K562 (cell line): Measurements from ENCODE around the gene MFAP5. TPM values are rescaled to one million over a fixed set of nuclear protein-coding genes. Genes with fewer than 3 reads are reported as not detected.
A peak's percentile ranks its signal among the peaks of the same experiment; 100 is the strongest.

Experiments
- HDAC1 ChIP-seq, 2 experiments: fragments of 450-650 bp; IDR thresholded peaks; 2 replicates each; pipeline ENCODE4 v1.6.1; 2016 to 2017; ENCODE audit warnings: inconsistent platforms in 1 of 2, mild to moderate bottlenecking in 1 of 2, moderate library complexity in 1 of 2
- HDAC6 ChIP-seq: IDR thresholded peaks from 2 replicates; pipeline ENCODE4 v1.6.1; 2012; ENCODE audit warnings: low read depth, mild to moderate bottlenecking, control low read depth, inconsistent platforms, low read length, moderate library complexity
- HDGF ChIP-seq: fragments of 450-650 bp; IDR thresholded peaks from 2 replicates; pipeline ENCODE4 v1.6.1; 2016
- KDM5B ChIP-seq: fragments of 200-600 bp; sonication (generic); IDR thresholded peaks from 2 replicates; pipeline ENCODE4 v1.6.1; 2012; ENCODE audit warnings: low read depth, mild to moderate bottlenecking, moderate library complexity, low read length, control low read depth, inconsistent platforms; ENCODE audit not compliant: insufficient replicate concordance
- KLF6 ChIP-seq: fragments of 250-450 bp; sonication (Bioruptor Pico); IDR thresholded peaks from 2 replicates; pipeline ENCODE4 v1.4.0; 2020; ENCODE audit warnings: mild to moderate bottlenecking, moderate library complexity, borderline replicate concordance
- RBM14 ChIP-seq: fragments of 200-400 bp; formaldehyde crosslinking; IDR thresholded peaks from 2 replicates; pipeline ENCODE4 v1.6.1; 2018; ENCODE audit warnings: low read depth, mild to moderate bottlenecking, low read length, moderate library complexity, borderline replicate concordance; ENCODE audit not compliant: insufficient read depth
- SMAD1 ChIP-seq: fragments of 150-350 bp; IDR thresholded peaks from 2 replicates; pipeline ENCODE4 v1.6.1; 2014; ENCODE audit warnings: low read length, low read depth; ENCODE audit not compliant: partially characterized antibody
- SMC3 ChIP-seq: conservative IDR thresholded peaks from 2 replicates; pipeline ENCODE4 v1.6.1; 2011; ENCODE audit warnings: low read depth, low read length, improper control_type of control experiment; ENCODE audit not compliant: insufficient read depth
- TARDBP ChIP-seq: fragments of 450-650 bp; IDR thresholded peaks from 2 replicates; pipeline ENCODE4 v1.6.1; 2016
- polyA plus RNA-seq, 8 experiments: library from polyadenylated mRNA; depleted of rRNA in 4 of 8; stranded (reverse) in 5 of 8; unstranded in 3 of 8; fragments of >200 nt; fragmentation: Nextera tagmentation in 2 of 8; fragmentation: Illumina TruSeq in 1 of 8; extraction: Ambion mirVana in 2 of 8; extraction: Trizol in 1 of 8; gene quantifications; 2 replicates each; pipeline versions ENCODE4 v1.2.1 to v1.2.3, GENCODE V29; 2011 to 2014; ENCODE audit warnings: inconsistent platforms in 1 of 8, missing spikeins in 1 of 8
- total RNA-seq, 7 experiments: library from RNA; depleted of rRNA in 6 of 7; stranded (reverse); fragments of >200 nt in 6 of 7; fragmentation: Illumina TruSeq in 2 of 7; extraction: Trizol in 2 of 7; gene quantifications; 2 replicates each; pipeline versions ENCODE4 v1.2.1 to v1.2.3, GENCODE V29; 2011 to 2021; ENCODE audit warnings: low replicate concordance in 1 of 7
- TF ChIP-seq, protein P1 (sequence below): sonication (generic); formaldehyde crosslinking; IDR thresholded peaks from 2 replicates; pipeline ENCODE4 v1.9.0; 2022; ENCODE audit warnings: mild to moderate bottlenecking, missing genetic modification reagents
- TF ChIP-seq, protein P2 (sequence below), 2 experiments: IDR thresholded peaks; 2 replicates each; pipeline ENCODE4 v1.6.1; 2011; ENCODE audit warnings: borderline replicate concordance in 1 of 2, control low read depth in 1 of 2, low read depth in 1 of 2, low read length in 1 of 2, mild to moderate bottlenecking in 1 of 2, mixed read lengths in 1 of 2, moderate library complexity in 1 of 2; ENCODE audit not compliant: insufficient read depth in 1 of 2, insufficient read length in 1 of 2, poor library complexity in 1 of 2, severe bottlenecking in 1 of 2; ENCODE audit errors: extremely low read depth in 1 of 2
- TF ChIP-seq, protein P3 (sequence below): fragments of 450-650 bp; formaldehyde crosslinking; IDR thresholded peaks from 2 replicates; pipeline ENCODE4 v1.4.0; 2020; ENCODE audit warnings: mild to moderate bottlenecking, mixed read lengths
- TF ChIP-seq, protein P4 (sequence below), 2 experiments: fragments of 450-650 bp in 1 of 2; sonication (generic) in 1 of 2; formaldehyde crosslinking in 1 of 2; IDR thresholded peaks; 2 replicates each; pipeline versions ENCODE4 v1.7.1 to v1.9.0; 2016 to 2022; ENCODE audit warnings: inconsistent platforms in 1 of 2, mild to moderate bottlenecking in 1 of 2, missing genetic modification reagents in 1 of 2

MFAP5 gene
- total and polyA plus RNA-seq, 9 of the 15 experiments (the other 6 are each of a cell fraction or from before 2014, with no cell fraction given): not detected

DNA sequence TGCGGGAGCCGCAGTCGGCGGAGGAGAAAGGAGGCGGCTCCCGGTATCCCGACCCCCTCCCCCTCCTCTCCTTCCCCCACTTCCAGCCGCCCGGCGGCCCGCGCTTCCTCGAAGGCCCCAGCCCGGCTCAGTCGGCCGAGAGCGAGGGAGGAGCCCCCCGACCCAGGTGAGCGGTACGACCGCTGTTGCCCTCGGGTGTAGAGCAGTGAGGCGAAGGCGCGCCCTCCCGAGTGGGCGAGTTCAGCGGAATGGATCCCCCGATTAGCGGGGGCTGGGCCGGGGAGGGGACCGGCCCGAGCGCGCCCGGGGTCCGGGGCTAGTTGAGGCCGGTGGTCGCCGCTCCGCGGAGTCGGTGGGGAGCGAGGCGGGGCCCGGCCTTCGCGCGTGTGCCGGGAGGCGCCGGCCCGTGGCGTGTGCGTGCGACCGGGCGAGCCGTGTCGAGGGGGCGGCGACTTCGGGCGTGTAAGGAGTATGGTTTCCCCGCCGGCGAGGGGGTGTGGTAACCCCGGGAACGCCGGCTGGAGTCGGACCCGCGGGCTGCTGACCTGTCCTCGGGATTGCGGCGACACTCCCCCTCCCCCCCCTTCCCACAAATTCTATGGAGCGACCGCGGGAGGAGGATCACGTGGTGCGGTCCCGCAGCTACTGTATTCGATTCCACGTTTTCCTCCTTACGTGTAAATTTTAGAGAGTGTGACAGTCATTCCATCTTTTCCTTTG lies 35.7 kb upstream of the MFAP5 start (continued):
- TF ChIP-seq KDM5B: peak; percentile 19
- no peak for TF ChIP-seq KLF6 (CRISPR knock-in tag)
- peak in 1 of 2 experiments; percentile 55; a peak in 1 of 4 replicates for TF ChIP-seq HDAC1 (IDR thresholded peaks at IDR 0.05)
- TF ChIP-seq TARDBP: 0 out of 2 replicates have a peak, but pooled peaks have one; percentile 20
- no peak for TF ChIP-seq HDGF
- no peak for TF ChIP-seq SMAD1
- no peak for TF ChIP-seq SMC3
- TF ChIP-seq, protein P1, sequence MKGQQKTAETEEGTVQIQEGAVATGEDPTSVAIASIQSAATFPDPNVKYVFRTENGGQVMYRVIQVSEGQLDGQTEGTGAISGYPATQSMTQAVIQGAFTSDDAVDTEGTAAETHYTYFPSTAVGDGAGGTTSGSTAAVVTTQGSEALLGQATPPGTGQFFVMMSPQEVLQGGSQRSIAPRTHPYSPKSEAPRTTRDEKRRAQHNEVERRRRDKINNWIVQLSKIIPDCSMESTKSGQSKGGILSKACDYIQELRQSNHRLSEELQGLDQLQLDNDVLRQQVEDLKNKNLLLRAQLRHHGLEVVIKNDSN (CRISPR knock-in tag): peak; percentile 62
- no peak for TF ChIP-seq RBM14
- TF ChIP-seq, protein P2, sequence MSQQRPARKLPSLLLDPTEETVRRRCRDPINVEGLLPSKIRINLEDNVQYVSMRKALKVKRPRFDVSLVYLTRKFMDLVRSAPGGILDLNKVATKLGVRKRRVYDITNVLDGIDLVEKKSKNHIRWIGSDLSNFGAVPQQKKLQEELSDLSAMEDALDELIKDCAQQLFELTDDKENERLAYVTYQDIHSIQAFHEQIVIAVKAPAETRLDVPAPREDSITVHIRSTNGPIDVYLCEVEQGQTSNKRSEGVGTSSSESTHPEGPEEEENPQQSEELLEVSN (IDR thresholded peaks at IDR 0.05; ENCODE audit: borderline replicate concordance in 1 of 2, extremely low read depth in 1 of 2, insufficient read depth in 1 of 2, insufficient read length in 1 of 2, low read depth in 1 of 2, low read length in 1 of 2, poor library complexity in 1 of 2, severe bottlenecking in 1 of 2): peak in 1 of 2 experiments; percentile 57
- TF ChIP-seq, protein P3, sequence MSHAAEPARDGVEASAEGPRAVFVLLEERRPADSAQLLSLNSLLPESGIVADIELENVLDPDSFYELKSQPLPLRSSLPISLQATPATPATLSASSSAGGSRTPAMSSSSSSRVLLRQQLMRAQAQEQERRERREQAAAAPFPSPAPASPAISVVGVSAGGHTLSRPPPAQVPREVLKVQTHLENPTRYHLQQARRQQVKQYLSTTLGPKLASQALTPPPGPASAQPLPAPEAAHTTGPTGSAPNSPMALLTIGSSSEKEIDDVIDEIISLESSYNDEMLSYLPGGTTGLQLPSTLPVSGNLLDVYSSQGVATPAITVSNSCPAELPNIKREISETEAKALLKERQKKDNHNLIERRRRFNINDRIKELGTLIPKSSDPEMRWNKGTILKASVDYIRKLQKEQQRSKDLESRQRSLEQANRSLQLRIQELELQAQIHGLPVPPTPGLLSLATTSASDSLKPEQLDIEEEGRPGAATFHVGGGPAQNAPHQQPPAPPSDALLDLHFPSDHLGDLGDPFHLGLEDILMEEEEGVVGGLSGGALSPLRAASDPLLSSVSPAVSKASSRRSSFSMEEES (CRISPR knock-in tag): peak; percentile 85
- no peak for TF ChIP-seq HDAC6
- TF ChIP-seq, protein P4, sequence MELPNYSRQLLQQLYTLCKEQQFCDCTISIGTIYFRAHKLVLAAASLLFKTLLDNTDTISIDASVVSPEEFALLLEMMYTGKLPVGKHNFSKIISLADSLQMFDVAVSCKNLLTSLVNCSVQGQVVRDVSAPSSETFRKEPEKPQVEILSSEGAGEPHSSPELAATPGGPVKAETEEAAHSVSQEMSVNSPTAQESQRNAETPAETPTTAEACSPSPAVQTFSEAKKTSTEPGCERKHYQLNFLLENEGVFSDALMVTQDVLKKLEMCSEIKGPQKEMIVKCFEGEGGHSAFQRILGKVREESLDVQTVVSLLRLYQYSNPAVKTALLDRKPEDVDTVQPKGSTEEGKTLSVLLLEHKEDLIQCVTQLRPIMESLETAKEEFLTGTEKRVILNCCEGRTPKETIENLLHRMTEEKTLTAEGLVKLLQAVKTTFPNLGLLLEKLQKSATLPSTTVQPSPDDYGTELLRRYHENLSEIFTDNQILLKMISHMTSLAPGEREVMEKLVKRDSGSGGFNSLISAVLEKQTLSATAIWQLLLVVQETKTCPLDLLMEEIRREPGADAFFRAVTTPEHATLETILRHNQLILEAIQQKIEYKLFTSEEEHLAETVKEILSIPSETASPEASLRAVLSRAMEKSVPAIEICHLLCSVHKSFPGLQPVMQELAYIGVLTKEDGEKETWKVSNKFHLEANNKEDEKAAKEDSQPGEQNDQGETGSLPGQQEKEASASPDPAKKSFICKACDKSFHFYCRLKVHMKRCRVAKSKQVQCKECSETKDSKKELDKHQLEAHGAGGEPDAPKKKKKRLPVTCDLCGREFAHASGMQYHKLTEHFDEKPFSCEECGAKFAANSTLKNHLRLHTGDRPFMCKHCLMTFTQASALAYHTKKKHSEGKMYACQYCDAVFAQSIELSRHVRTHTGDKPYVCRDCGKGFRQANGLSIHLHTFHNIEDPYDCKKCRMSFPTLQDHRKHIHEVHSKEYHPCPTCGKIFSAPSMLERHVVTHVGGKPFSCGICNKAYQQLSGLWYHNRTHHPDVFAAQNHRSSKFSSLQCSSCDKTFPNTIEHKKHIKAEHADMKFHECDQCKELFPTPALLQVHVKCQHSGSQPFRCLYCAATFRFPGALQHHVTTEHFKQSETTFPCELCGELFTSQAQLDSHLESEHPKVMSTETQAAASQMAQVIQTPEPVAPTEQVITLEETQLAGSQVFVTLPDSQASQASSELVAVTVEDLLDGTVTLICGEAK (IDR thresholded peaks at IDR 0.05): 0 out of 2 replicates have a peak, but pooled peaks have one; percentile 9
- TF ChIP-seq, protein P4 (CRISPR knock-in tag; IDR thresholded peaks at IDR 0.05): no peak
